Stimulated activated CD4-positive, alpha-beta T cell treated with anti-CD3 and anti-CD28 coated beads, TNF-alpha, amount 100 ng/mL, for 1 hour (primary cell): Measurements from ENCODE around the gene PDSS2.
"Not testable (repeated sequence)": the region's sequence is repeated elsewhere in the genome, so short reads cannot be mapped to it uniquely, and the experiment has no call there.

Experiments
- DNase-seq, 3 donors: peaks; one replicate each; pipeline ENCODE4 v3.0.0-alpha.2; 2020; ENCODE audit warnings: low read depth in 3 of 3, low spot score in 1 of 3

The PDSS2 gene

DNA sequence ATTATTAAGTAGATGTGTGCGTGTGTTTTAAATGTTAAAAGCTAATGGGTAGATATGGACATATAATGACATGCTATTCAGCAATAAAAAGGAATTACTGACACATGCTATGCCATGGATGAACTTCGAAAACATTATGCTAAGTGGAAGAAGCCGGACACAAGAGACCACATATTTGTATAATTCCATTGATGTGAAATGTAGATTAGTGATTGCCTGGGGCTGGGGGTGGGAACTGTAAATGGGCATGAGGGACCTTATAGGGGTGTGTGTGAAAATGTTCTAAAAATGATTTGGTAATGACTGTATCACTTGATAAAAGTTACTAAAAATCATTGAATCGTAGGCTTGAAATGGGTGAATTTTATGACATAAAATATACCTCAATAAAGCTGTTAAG, 239.5 kb downstream of the PDSS2 start:
- no peak for DNase-seq

GRCh38 chr6:107218142-107218541, 241.2 kb downstream of the PDSS2 start:
- no peak for DNase-seq

GRCh38 chr6:107217248-107217647, 242.1 kb downstream of the PDSS2 start:
- DNase-seq = no peak

DNA sequence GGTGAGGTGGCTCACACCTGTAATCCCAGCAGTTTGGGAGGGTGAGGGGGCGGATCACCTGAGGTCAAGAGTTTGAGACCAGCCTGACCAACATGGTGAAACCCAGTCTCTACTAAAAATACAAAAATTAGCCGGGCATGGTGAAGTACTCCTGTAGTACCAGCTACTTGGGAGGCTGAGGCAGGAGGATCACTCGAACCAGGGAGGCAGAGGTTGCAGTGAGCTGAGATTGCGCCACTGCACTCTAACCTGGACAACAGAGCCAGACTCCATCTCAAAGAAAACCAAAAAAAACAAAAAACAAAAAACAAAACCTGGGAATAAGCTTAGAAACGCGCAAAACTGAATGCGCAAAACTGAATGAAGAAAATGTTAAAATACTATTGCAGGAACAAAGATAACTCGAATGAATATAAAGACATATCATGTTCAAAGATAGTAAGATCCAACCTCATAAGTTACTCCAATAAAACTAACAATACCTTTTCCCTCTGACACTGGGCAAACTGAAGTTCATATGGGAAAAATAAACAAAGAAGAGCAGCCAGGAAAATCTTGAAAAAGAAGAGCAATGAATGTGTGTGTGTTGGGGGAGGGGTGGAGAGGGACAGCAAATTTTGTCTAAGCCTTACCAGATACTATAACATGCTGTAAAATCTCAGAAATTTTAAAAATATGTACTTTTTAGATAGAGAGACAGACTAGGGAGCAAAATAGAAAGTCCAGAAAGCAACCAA, 243.0 kb downstream of the PDSS2 start:
- DNase-seq = no peak

- DNase-seq = no peak
These were observed 244.0 kb downstream of the PDSS2 start for GRCh38 chr6:107215334-107215733.

DNA sequence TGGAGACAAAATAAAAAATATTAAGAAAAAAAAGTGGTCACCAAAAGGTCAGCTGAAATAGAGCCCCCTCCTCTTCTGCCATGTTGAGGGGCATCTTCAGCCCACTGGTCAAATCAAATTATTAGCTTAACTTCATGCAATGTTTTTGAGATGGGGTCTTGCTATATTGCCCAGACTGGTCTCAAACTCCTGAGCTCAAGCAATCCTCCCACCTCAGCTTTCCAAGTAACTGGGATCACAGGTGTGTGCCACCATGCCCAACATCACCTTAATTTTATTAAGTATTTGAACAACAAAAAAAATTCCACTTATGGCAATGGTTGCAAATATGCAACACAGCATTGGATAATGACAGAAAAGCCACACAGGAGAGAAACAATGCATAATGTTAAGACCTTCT, 244.7 kb downstream of the PDSS2 start:
- DNase-seq = no peak

GRCh38 chr6:107209406-107210305, 249.7 kb downstream of the PDSS2 start:
- no peak for DNase-seq

GRCh38 chr6:107207251-107207873, 252.0 kb downstream of the PDSS2 start:
- DNase-seq = no peak

DNA sequence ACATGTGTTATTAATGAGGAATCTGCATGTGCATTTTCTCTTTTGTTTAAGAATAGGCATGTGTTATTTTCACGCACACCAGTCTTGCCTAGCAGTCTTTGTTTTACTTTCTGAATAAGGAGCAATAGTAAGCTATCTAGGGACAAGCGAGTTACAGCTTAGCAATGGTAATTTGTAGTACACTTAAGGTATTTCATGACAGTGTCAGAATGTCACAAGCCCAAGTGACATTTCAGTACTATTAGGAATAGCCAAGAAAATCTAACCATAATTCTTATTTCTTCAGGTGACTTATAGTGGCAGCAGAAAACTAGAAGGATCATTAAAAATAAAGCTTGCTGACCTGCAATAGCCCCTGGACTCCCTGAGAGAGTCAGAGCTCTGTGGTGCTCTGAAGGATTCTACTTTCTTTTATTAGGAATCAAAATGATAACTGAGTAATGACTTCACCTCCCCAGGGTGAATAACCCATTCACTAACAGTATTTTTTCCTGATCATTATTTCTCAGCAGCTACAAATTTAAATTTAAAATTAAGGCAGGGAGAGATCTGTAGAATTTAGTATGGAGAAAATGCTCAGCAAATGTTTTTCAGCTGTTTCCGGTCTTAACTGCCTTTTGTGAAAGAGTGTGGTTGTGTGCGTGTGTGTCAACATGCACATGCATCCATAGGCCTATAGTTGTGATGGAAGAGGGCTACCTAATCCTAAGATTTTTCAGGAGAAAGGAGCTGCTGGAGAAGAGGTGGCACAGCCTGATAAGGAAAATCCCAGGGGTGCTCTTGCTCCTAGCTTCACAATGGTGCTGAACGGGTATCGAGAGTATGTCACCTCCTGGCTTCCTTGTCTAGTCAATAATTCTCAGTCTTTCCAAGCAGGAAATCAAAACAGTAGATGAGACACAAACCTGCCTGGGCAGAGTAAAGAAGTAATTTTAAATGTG, 254.0 kb downstream of the PDSS2 start:
- no peak for DNase-seq

DNA sequence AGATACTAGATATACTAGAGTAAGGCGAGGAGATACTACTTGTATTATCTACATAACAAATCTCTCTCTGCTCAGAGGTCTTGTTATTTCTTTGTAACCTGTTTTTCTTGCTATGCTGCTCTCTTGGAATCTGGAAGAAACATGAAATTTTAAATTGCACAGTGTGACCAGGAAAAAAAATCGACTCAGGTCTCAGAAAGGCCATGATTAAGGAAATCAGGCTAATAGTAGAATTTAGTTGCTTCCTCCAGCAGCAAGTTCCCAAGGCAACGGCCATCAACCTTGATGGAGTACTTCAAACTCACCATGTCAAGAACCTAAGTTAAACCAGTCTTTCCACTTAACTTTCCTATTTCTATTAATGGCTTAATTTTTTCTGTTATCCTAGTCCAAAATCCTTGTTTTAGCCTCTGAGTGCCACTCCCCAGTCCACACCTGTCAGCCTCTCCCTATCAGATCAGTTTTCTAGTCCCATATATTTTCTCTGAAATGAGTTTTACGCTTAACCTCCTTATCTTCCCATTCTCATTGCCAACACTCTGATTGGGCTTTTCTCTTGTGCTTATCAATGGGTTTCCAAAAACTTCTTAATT, 256.4 kb downstream of the PDSS2 start:
- DNase-seq = no peak

GRCh38 chr6:107198631-107199416, 260.5 kb downstream of the PDSS2 start:
- no peak for DNase-seq

DNA sequence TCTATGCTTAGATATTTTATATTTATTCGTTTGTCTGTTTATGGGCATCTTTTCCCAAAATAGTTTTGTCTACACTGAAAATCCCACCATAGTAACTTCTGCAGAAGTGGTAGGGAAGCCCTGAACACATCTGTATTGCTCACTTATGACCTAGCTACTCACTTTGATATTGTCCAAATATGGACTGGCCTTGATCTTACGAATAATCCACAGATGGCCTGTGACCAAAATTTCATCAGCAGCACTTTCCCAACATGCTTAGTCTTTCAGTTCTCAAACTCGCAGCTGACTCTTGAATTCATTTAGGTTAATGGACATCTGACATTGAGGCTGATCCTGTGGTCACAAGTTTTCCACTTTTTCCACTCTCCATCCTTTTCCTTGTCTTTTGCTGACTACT, 263.2 kb downstream of the PDSS2 start:
- DNase-seq = no peak

GRCh38 chr6:107194723-107195122, 264.6 kb downstream of the PDSS2 start:
- DNase-seq = not testable (repeated sequence)

GRCh38 chr6:107192830-107193229, 266.5 kb downstream of the PDSS2 start:
- no peak for DNase-seq

DNA sequence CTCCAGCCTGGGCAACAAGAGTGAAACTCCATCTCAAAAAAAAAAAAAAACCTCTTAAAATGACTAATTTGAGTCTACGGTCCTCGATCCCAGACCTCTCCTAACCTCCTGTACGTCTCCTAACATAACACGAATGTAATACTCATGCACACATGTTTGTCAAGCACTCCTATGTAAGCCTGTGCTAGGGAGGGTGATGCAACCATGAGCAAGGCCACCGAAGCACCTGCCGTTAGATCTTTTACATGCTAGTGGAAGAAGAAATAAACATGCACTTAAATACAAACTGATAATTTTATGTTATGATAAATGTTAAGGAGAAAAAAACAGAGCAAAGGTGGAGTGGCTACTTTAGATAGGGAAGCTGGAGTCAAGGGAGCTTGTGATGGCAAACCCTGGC, 271.7 kb downstream of the PDSS2 start:
- no peak for DNase-seq

- no peak for DNase-seq
These were observed 273.3 kb downstream of the PDSS2 start for GRCh38 chr6:107186047-107186446.

- DNase-seq = no peak
These were observed 273.9 kb downstream of the PDSS2 start for GRCh38 chr6:107185391-107185970.

DNA sequence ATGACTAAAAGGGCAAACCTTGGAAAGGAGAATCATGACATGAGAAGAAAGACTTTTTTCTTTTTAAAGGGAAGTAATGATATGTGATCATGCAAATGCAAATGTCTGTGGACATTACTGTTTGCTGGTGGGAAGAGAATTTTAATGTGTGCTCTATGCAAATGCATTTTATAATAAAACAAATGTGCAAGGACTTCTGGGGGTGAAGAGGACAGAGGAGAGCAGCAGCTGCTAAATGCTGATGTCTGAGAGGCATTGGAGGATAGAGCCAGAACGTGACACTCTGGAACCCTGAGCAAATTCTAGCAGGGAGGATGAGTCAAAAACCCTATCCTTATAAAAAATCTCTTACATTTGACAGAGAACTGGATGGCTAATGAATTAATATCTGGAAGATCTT, 274.9 kb downstream of the PDSS2 start:
- DNase-seq = no peak

GRCh38 chr6:107180099-107180498, 279.3 kb downstream of the PDSS2 start:
- DNase-seq = no peak
